Activated effector memory CD4-positive, alpha-beta T cell treated with Interleukin-2 at 50 U/mL for 16 hours (primary cell): Measurements from ENCODE around the gene FBXL13.
A peak's percentile ranks its signal among the peaks of the same experiment; 100 is the strongest.
"Not testable (repeated sequence)": the region's sequence is repeated elsewhere in the genome, so short reads cannot be mapped to it uniquely, and the experiment has no call there.

Source experiments
- DNase-seq: peaks from one replicate; pipeline ENCODE4 v3.0.0-alpha.2; 2020

FBXL13 gene

DNA sequence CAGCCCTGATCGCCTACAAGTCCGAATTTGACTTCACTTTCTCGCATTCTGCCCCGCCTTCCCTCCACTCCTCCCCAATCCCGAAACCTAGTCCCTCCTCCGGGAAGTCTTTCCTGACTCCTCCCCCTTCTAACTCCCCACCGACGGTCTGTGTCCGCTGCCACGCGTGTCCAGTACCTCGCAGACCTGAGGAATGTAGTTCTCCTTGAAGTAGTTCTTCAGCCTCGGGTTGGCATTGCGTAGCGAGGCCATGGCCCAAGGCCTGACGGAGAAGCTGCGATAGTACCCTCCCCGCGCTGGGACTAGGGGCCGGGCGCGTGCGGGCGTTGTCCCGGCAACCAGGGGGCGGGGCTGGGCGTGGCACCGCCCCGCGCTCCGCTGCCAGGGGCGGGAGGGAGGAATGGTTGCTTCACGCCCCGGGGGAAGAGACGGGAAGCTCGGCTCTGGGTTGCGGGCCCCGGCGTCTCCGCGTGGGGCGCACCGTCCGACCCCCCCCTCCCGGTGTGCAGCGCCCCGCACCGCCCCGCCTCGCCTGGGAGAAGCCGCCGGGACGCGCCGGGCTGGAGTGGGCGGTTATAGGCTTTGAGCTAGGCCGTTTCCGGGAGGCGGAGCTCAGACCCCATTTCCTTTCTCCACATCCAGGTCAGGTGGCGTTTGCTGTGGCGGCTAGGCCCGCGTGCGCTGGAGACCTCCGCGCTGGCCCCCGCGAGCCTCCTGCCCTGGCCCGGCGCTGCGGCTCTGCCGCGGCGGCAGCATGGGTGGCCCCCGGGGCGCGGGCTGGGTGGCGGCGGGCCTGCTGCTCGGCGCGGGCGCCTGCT, at the start of gene FBXL13, which contains the start of gene ARMC10:
FBXL13 (minus strand) TSS at position 278 of the 818 bp plus-strand sequence.
ARMC10 (plus strand) TSS at position 622 of the 818 bp plus-strand sequence; CDS start at position 755, 133 bp downstream.
- DNase-seq: peak; percentile 89

DNA sequence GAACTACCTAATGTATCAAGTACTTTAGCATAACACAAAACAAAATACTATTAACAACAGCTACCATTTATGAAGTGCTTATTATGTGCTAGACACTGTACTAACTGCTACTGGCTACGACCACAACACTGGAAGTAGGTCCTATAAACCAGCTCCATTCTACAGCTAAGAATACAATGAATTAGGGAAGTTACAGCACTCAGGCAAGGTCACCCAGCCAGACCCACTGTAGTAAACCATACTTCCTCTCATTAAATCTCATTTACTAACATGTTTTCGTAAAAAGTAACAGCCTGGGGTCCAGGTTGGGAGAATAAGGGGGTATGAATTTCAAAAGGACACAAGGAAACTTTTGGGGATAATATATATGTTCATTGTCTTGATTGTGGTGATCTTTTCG, 48.9 kb upstream of the FBXL13 start:
- DNase-seq: no peak

DNA sequence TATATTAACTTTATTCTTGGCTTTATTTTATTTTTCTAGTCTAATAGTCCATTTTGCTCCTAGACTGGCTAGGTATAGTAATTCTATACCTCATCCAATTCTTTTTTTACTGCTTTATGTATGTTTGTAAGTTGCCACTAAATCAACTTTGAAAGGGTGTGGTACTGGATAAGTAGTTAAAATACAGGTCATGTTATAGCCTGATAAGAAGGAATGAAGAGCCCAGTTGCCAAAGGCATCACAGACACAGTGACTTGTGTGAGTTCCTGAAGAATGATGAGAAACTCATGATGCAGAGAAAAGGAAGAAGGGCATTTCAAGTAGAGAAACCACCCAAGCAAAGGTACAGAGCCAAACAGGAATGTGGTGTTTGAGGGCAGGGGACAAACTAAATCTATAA, 47.0 kb upstream of the FBXL13 start:
- no peak for DNase-seq

GRCh38 chr7:103120362-103120761, 45.8 kb upstream of the FBXL13 start:
- DNase-seq: no peak

GRCh38 chr7:103119791-103120291, 45.2 kb upstream of the FBXL13 start:
- DNase-seq: no peak

DNA sequence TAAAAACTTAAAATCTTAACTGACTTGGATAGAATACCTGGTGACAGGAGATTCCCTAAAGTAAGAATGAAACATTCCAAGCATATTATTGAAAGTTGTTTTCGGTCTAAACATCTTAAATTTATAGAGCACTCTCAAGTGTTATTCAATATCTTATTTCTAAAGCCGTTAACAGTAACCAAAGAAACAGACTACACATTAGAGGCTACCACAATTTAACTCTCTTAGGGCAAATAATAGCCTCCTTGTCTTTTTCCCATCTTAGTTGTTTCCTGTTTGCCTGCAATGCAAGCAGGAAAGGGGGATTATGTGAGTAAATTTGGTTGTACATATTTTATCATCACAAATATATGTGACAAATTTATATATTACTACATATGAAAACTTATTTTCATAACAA, 42.9 kb upstream of the FBXL13 start:
- DNase-seq: no peak

DNA sequence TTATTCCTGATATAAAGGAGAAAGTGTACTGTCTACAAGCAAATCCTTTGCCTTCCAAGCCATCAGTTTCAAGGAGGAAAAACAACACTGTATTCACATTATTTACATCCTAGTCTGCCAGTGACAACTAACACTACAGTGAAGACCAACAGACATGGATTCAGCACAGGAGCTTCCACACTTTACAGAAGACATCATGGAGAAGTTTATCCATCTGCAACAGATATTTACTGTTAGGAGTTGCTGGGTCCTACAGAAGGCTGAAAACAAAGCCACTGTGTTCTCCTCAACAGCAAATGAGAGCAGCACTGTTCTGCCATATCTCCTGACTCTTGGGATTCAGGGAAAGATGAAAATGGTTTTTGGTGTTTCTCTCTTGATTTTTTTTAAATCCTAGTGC, 42.4 kb upstream of the FBXL13 start:
- DNase-seq: no peak

DNA sequence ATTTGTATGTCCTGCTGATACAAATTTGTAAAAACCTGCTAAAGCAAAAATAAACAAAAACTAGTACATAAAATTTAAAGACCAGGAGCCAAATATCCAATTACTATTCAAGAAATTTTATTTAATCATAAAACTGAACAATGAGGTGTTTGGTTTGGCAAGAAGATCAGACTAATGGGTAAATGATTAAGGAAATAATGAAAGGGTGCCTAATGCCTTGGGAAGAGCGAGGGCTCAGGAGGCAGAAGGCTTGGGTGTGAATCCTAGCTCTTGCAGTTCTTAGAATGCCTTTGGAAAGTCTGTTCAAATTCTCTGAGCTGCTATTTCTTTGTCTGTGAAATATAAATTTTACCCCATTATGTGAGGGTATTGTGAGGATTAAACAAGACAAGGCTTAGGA, 41.9 kb upstream of the FBXL13 start:
- DNase-seq: no peak

GRCh38 chr7:103115771-103116170, 41.2 kb upstream of the FBXL13 start:
- DNase-seq: no peak

DNA sequence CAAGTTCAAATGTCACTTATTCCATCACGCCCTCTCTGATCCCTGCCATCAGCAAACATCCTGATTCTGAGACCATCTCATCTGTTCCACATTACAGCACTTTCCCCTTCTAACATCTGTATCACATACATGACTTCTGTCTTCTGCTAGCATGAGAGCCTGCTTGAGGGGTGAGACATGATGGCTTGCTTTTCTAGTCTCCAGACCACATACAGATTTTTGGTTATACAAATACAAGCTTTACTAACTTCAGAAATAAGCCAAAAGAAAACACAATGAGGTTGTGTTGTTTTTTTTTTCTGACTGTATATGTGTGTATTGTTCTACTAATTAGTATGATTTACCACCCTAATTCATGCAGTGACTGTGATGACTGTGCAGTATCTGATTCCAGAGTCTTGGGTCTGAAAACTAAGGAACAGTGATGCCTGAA, 40.0 kb upstream of the FBXL13 start:
- no peak for DNase-seq

DNA sequence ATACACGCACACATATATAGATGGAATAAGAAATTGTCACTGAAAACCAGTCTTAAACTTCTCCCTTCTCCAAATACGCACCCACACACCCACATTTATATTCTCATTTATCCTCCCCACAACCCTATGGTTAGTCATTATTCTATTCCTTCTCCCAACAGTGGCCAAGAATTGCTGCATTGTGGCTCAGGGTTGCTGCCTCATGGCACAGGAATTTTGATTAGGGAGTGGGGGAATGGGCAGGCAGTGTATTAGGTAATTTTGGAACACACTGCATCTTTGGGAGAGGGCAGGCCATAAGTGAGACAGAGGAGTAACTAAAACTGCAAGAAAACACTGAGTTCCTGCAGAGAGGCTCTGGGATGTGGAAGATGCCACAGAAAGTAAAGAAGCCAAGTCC, 38.6 kb upstream of the FBXL13 start:
- DNase-seq: no peak

DNA sequence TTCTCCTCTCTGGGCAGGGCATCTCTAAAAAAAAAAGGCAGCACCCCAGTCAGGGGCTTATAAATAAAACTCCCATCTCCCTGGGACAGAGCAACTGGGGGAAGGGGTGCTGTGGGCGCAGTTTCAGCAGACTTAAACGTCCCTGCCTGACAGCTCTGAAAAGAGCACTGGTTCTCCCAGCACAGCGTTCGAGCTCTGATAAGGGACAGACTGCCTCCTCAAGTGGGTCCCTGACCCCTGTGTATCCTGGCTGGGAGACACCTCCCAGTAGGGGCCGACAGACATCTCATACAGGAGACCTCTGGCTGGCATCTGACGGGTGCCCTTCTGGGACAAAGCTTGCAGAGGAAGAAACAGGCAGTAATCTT, 32.1 kb upstream of the FBXL13 start:
- not testable (repeated sequence) for DNase-seq

DNA sequence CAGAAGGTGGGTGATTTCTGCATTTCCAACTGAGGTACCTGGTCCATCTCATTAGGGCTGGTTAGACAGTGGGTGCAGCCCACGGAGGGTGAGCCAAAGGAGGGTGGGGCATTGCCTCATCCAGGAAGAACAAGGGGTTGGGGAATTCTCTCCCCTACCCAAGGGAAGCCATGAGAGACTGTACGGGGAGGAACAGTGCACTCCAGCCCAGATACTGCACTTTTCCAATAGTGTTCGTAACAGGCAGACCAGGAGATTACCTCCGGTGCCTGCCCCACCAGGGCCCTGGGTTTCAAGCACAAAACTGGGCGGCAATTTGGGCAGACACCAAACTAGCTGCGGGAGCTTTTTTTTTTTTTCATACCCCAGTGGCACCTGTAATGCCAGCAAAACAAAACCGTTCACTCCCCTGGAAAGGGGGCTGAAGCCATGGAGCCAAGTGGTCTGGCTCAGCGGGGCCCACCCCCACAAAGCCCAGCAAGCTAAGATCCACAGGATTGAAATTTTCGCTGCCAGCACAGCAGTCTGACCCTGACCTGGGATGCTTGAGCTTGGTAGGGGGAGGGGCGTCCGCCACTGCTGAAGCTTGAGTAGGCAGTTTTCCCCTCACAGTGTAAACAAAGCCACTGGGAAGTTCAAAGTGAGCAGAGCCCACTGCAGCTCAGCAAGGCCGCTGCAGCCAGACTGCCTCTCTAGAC, 31.6 kb upstream of the FBXL13 start:
- no peak for DNase-seq

GRCh38 chr7:103101543-103101942, 26.9 kb upstream of the FBXL13 start:
- DNase-seq: no peak

DNA sequence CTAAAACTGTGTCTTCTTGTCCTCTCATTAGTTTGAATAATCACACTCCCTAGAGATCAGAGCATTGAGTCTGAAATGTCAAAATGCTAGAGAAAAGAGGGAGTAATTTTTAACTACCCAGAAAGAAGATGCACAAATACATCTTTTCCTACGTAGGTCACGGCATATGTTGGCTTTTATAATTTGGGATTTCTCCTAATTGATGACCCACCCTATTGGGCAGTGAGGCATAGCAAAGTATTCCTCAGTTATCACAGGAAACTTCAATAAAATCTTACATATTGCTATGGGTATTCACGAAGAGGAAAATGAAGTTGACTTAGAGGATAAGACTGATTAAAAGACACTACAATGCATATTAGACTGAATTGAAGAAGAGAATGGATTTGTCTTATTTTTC, 25.8 kb upstream of the FBXL13 start:
- no peak for DNase-seq

GRCh38 chr7:103097041-103097440, 22.4 kb upstream of the FBXL13 start:
- DNase-seq: no peak

DNA sequence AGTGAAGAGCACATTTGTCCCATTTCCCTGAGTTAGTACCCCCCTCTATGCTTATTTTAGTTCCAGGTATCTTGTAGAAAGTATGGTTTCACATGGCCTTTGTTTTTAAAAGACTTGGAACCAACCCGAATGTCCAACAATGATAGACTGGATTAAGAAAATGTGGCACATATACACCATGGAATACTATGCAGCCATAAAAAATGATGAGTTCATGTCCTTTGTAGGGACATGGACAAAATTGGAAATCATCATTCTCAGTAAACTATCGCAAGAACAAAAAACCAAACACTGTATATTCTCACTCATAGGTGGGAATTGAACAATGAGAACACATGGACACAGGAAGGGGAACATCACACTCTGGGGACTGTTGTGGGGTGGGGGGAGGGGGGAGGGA, 21.0 kb upstream of the FBXL13 start:
- not testable (repeated sequence) for DNase-seq

- no peak for DNase-seq
Measured at GRCh38 chr7:103094102-103094501, 19.5 kb upstream of the FBXL13 start.

DNA sequence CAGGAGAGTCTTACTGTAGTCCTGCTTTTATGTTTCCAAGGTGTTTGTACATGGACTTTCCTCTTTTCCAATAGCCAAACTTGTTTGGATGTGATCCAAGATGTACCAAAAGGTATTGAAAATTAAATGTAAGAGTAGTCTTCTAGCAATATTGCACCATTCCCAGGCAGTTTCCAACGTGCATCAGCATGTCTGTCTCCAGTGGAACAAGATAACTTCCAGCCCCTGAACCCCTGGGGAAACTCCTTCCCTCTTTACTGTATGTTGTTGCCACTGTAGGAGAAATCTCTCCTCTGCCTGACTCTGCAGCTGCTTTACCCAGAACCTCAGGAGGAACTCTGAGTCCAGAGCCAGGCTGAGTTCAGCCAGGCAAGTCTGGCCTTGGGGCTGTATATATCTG, 18.8 kb upstream of the FBXL13 start:
- no peak for DNase-seq

DNA sequence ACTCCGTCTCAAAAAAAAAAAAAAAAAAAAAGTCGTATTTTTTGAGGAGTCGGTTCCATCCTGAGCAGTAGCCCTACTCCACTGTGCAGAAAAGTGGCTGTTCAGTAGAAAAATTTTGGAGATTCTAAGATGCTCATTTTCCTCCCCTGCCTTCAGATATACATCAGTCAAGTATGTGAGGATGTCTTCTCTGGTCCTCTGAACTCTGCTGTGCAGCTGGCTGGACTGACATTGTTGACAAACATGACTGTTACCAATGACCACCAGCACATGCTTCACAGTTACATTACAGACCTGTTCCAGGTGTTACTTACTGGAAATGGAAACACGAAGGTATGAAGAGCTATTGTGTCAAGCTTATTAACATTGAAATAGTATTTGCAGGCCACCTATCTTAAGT, 17.7 kb upstream of the FBXL13 start:
- DNase-seq: not testable (repeated sequence)

DNA sequence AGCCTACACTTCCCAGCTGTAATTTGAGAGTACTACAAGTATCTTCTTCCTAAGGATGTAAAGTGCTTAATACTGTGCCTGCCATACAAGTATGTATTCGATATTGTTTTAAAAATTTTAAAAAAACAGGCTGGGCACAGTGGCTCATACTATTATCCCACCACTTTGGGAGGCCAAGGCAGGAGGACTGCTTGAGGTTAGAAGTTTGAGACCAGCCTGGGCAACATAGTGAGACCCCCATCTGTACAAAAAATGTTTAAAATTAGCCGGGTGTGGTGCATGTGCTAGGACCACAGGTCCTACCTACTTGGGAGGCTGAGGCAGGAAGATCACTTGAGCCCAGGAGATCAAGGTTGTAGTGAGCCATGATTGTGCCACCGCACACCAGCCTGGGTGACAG, 8.6 kb upstream of the FBXL13 start:
- no peak for DNase-seq

- DNase-seq: no peak
Measured at GRCh38 chr7:103082497-103082896, 7.9 kb upstream of the FBXL13 start.

DNA sequence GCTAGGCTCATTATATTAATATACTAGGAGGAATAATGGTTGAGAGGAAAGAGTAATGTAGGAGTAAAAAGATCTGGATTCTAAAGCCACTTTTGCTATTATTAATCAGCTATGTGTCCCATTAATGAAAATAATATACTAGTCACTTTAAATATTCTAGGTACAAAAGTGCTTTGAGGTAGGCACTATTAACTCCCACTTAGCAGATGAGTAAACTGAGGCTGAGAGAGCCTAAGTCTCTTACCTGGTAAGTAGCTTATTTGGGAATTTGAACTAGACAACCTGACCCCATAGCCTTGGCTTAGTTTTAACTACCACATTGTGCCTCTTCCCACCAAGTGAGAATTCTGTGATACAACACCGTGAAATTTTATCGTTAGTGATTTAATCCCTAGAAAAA, 6.3 kb upstream of the FBXL13 start:
- DNase-seq: no peak

- DNase-seq: no peak
Measured at GRCh38 chr7:103079836-103080235, 5.2 kb upstream of the FBXL13 start.
